Sigmoid colon (tissue), 7 donors: ENCODE results near the gene TENM3. TPM values are rescaled to one million over a fixed set of nuclear protein-coding genes. Genes with fewer than 3 reads are reported as not detected.

Source experiments
- DNase-seq: peaks from one replicate; pipeline ENCODE4 v3.0.0-alpha.2; 2019
- H3K27ac ChIP-seq, 4 donors: fragments of 200-600 bp; sonication (generic); one replicate each; pipeline ENCODE4 v1.5.1; 2016 to 2019; ENCODE audit warnings: mild to moderate bottlenecking in 1 of 4
- H3K27me3 ChIP-seq, 3 donors: fragments of 200-600 bp; sonication (generic); one replicate each; pipeline ENCODE4 v1.5.1; 2019; ENCODE audit warnings: mild to moderate bottlenecking in 1 of 3
- H3K36me3 ChIP-seq, 4 donors: fragments of 200-600 bp; sonication (generic); one replicate each; pipeline ENCODE4 v1.5.1; 2016 to 2019
- H3K4me1 ChIP-seq, 4 donors: fragments of 200-600 bp; sonication (generic); one replicate each; pipeline ENCODE4 v1.5.1; 2017 to 2019
- H3K4me3 ChIP-seq, 4 donors: fragments of 200-600 bp; sonication (generic); one replicate each; pipeline ENCODE4 v1.5.1; 2017 to 2019; ENCODE audit warnings: mild to moderate bottlenecking in 2 of 4, moderate library complexity in 1 of 4
- H3K9me3 ChIP-seq, 4 donors: fragments of 200-600 bp in 3 of 4; sonication (generic) in 3 of 4; one replicate each; pipeline versions ENCODE4 v1.5.1 to v1.6.1; 2013 to 2019
- CTCF ChIP-seq, 4 experiments: fragments of 450-650 bp in 3 of 4; fragments of 200-600 bp in 1 of 4; IDR thresholded peaks; one replicate each; pipeline ENCODE4 v1.5.1; 2016 to 2019; ENCODE audit warnings: antibody characterized with exemption in 4 of 4, mild to moderate bottlenecking in 3 of 4, moderate library complexity in 2 of 4
- EP300 ChIP-seq, 4 donors: sonication (generic); formaldehyde crosslinking; IDR thresholded peaks; one replicate each; pipeline ENCODE4 v1.6.1; 2017; ENCODE audit warnings: antibody characterized with exemption in 4 of 4
- POLR2A ChIP-seq, 2 donors: fragments of 450-650 bp; IDR thresholded peaks; one replicate each; pipeline ENCODE4 v1.6.1; 2016; ENCODE audit warnings: antibody characterized with exemption in 2 of 2, mild to moderate bottlenecking in 2 of 2, moderate library complexity in 2 of 2
- POLR2AphosphoS5 ChIP-seq, 4 donors: sonication (generic); formaldehyde crosslinking; IDR thresholded peaks; one replicate each; pipeline ENCODE4 v1.6.1; 2017; ENCODE audit warnings: antibody characterized with exemption in 4 of 4
- WGBS, 2 donors: extraction: QIAGEN DNeasy Blood & Tissue Kit; methylation state at CpG; one replicate each; pipeline ENCODE4 v1.1.7; 2013; 5-methylcytosine and 5-hydroxymethylcytosine counted together
- intact Hi-C: fragments of 100-400 bp; cut with DNase I; formaldehyde crosslinking; loops from one replicate; pipeline ENCODE4 v1.15.1; 2023
- polyA plus RNA-seq, 3 donors: library from polyadenylated mRNA; stranded (reverse); fragments of 200-250 nt; gene quantifications; one replicate each; pipeline ENCODE4 v1.2.3, GENCODE V29; 2013
- total RNA-seq, 4 donors: library from RNA; depleted of rRNA; stranded (reverse); fragments of >200 nt; gene quantifications; one replicate each; pipeline ENCODE4 v1.1.0, GENCODE V29; 2016
- donor health status: healthy with polysubstance abuse.
- donor health status: Bipolar disorder and iron deficiency.
- donor health status: healthy.

TENM3 gene
- total and polyA plus RNA-seq, 7 donors = 0.60 to 82.3 (median 37.8) TPM; not detected in 1

GRCh38 chr4:182717788-182718583, 474.8 kb downstream of the TENM3 start:
- Histone ChIP-seq H3K27ac (no peak overlapping the region), H3K4me1 (no peaks in the 10 kb centered on the region), H3K4me3 (no peak overlapping the region), H3K27me3 (no peaks in the 10 kb centered on the region), H3K9me3 (no peaks in the 10 kb centered on the region), H3K36me3 (peaks cover 0 to 16% (median 0%) of the 10 kb centered on the region in 4 donors)
- whole genome bisulfite sequencing, 2 donors = 79 to 80% methylated on average over 6 of the region's 6 CpGs
- DNase-seq = no peak
- intact Hi-C loops = no loop called here
- TF ChIP-seq EP300 (IDR thresholded peaks at IDR 0.05) = no peak
- TF ChIP-seq CTCF (IDR thresholded peaks at IDR 0.05) = no peak
- TF ChIP-seq POLR2A (IDR thresholded peaks at IDR 0.05) = no peak

DNA sequence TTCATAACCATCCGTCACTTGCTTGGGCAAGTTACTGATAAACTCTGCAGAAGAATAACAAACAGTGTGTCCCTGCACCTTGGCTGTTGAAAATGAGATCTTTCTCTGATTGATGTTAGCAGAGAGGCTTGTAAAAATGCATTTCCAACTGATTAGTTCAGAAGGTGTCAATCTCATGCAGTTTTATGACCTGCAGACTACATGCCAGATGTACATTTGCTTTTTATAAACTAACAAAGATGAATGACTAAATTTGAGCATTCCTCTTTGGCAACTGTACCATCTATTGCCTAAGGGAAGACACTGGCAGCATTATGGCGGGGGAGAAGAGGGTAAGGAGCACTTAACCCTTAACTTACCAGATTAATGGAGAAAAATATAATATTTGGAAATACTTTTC, 481.2 kb downstream of the TENM3 start:
- WGBS, 2 donors = 9 to 59% methylated on average over 2 of the region's 2 CpGs
- DNase-seq = no peak
- peaks cover 0 to 7% (median 3%) of the 10 kb centered on the region in 4 donors for H3K4me1 ChIP-seq
- no peak overlapping the region for H3K4me3 ChIP-seq
- no peak overlapping the region for H3K27ac ChIP-seq
- no peaks in the 10 kb centered on the region for H3K9me3 ChIP-seq
- no peaks in the 10 kb centered on the region for H3K27me3 ChIP-seq
- H3K36me3 ChIP-seq = peaks cover 0 to 7% (median 0%) of the 10 kb centered on the region in 4 donors
- TF ChIP-seq CTCF (IDR thresholded peaks at IDR 0.05) (no peak), POLR2A (IDR thresholded peaks at IDR 0.05) (no peak), EP300 (IDR thresholded peaks at IDR 0.05) (no peak)
- intact Hi-C loops = no loop called here

DNA sequence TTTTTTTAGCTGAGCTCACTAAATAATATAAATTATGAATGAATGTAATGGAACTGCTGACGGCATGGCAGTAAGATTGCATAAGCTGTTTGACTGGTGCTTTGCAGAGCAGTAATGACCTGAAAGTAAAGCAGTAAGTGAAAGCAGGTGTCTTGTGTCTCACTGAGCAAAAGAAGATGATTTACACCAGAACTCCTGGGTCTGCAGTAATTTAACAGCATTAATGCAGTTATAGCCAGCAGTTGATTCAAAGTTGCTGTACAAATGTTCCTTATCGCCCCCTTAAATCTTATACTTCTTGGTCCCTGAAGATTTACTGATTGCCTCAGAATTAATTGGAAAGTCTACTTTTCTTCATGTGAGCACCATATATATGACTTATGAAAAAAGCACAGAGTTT, 486.3 kb downstream of the TENM3 start:
- intact Hi-C loops = no loop called here
- WGBS, 2 donors = 62 to 77% methylated on average over 2 of the region's 2 CpGs

GRCh38 chr4:182730791-182731190, 487.6 kb downstream of the TENM3 start:
- H3K4me1 ChIP-seq = no peaks in the 10 kb centered on the region
- intact Hi-C loops = no loop called here
- no peaks in the 10 kb centered on the region for H3K9me3 ChIP-seq
- WGBS, 2 donors = 88 to 91% methylated on average over 3 of the region's 3 CpGs
- DNase-seq = no peak
- H3K27ac ChIP-seq = no peak overlapping the region
- H3K4me3 ChIP-seq = no peak overlapping the region
- no peaks in the 10 kb centered on the region for H3K27me3 ChIP-seq
- no peak for TF ChIP-seq CTCF (IDR thresholded peaks at IDR 0.05)
- peaks cover 0 to 34% (median 0%) of the 10 kb centered on the region in 4 donors for H3K36me3 ChIP-seq

More for the DNA sequence above, 486.3 kb downstream of the TENM3 start:
- Histone ChIP-seq H3K36me3 (peaks cover 0 to 34% (median 0%) of the 10 kb centered on the region in 4 donors), H3K9me3 (no peaks in the 10 kb centered on the region), H3K27ac (no peak overlapping the region), H3K4me1 (peaks cover 0 to 2% (median under 1%) of the 10 kb centered on the region in 4 donors), H3K4me3 (no peak overlapping the region), H3K27me3 (no peaks in the 10 kb centered on the region)
- no peak for DNase-seq
- no peak for TF ChIP-seq EP300 (IDR thresholded peaks at IDR 0.05)
- no peak for TF ChIP-seq CTCF (IDR thresholded peaks at IDR 0.05)
- no peak for TF ChIP-seq POLR2A (IDR thresholded peaks at IDR 0.05)
- no peak for TF ChIP-seq POLR2AphosphoS5 (IDR thresholded peaks at IDR 0.05)

DNA sequence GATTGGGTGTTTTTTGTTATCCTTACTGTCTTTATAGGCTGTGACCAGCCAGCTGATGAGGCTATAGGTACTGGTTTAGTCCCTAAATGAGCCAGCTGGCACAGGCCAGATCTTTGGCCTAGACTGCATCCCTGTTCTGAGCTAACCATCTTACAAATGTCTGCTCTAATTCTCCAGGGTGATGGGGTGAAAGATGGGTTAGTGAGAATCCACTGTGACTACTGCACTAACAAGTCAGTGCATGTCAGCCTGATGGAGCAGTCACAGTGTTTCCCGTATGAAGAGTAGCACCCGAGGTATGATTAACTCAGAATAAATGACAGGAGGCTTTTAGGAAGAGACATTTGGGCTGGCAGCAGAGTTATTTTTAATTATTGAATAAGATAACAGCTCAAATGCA, 493.0 kb downstream of the TENM3 start:
- TF ChIP-seq CTCF (IDR thresholded peaks at IDR 0.05) = no peak
- no peak for TF ChIP-seq EP300 (IDR thresholded peaks at IDR 0.05)
- no peak for TF ChIP-seq POLR2AphosphoS5 (IDR thresholded peaks at IDR 0.05)
- no peak for TF ChIP-seq POLR2A (IDR thresholded peaks at IDR 0.05)
- DNase-seq = no peak
- WGBS, 2 donors = 90% methylated on average over 2 of the region's 2 CpGs

More for the DNA sequence above, 493.0 kb downstream of the TENM3 start:
- H3K4me3 ChIP-seq = no peak overlapping the region
- no peaks in the 10 kb centered on the region for H3K9me3 ChIP-seq
- H3K36me3 ChIP-seq = peaks cover 0 to 13% (median 0%) of the 10 kb centered on the region in 4 donors
- no peak overlapping the region for H3K27ac ChIP-seq
- intact Hi-C loops = no loop called here
- H3K4me1 ChIP-seq = no peaks in the 10 kb centered on the region
- no peaks in the 10 kb centered on the region for H3K27me3 ChIP-seq
